Occipital lobe (tissue), 3 donors: ENCODE results near the gene CD37. TPM values are rescaled to one million over a fixed set of nuclear protein-coding genes. Genes with fewer than 3 reads are reported as not detected.

Experiments
- DNase-seq: peaks from one replicate; lab custom pipeline; 2025; lab: John Stamatoyannopoulos, UW
- small RNA-seq: library from RNA; depleted of rRNA; stranded (forward); fragments of <200 nt; gene quantifications from one replicate; pipeline ENCODE3, GENCODE V24; 2014
- total RNA-seq: library from RNA; depleted of rRNA; stranded (reverse); fragments of >200 nt; gene quantifications from one replicate; pipeline ENCODE4 v1.2.3, GENCODE V29; 2014

The CD37 gene
- total RNA-seq, 1 donor from 2014 or later, result 1.1 TPM

GRCh38 chr19:49378512-49378911, 43.3 kb downstream of the CD37 start:
- DNase-seq, result no peak

DNA sequence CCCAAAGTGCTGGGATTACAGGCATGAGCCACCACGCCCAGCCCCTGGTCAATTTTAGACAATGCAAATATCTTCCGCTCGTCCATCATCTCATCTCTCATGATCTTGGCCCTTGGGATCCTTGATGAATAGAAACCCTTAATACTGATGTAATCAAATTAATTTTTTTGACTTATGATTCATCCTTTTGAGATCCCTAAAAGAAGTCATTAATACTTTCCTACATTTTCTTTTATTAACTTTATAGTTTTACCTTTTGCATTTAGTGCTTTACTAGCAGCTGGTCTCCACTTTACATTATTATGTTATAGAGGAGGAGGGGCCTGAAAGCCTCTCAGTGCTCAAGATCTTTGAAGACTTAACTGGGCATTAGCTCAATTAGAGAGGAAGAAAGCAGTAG, 45.2 kb downstream of the CD37 start:
- DNase-seq, result no peak

- DNase-seq, result no peak
Observed at GRCh38 chr19:49382639-49383038, 47.4 kb downstream of the CD37 start.

DNA sequence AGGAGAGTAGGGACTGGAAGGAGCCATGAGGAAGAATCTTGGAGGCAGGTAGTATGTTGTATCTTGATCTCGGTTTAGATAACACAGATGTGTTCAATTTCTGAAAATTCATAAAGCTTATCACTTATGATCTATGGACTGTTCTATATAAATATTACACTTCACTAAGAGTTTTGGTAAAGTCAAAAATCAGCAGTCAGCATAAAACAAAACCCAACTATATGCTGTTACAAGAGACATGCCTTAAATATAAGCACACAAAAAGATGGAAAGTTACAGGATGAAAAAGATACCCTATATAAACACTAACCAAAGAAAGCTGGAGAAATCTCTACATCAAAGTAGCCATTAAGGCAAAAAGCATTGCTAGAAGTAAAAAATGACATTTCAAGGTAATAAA, 48.4 kb downstream of the CD37 start:
- DNase-seq, result no peak

DNA sequence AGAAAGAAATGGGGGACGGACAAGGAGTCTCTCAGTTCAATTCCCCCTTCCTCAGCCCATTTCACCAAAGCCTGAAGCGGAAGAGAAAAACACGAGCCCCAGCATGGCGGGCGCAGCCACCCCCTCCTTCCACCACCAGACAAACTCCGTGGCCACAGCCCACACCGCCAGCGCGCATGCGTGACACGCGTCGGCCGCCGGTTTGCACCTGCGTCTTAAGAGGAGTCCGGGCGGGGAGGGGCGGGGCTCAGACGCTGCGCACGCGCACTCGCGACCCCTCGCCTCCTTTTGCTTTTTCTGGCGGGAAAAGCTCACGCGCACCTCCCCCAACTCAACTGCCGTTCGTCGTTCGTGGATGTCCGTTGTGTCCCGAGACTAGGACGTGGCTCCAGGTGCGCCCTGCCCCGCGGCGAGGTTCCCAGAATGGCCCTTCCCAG, 52.7 kb downstream of the CD37 start, which contains the start of gene KASH5:
TSS of gene KASH5 (plus strand) at position 314 of the 437 bp plus-strand sequence. CDS start 2,635 bp downstream, outside the sequence.
- no peak for DNase-seq

DNA sequence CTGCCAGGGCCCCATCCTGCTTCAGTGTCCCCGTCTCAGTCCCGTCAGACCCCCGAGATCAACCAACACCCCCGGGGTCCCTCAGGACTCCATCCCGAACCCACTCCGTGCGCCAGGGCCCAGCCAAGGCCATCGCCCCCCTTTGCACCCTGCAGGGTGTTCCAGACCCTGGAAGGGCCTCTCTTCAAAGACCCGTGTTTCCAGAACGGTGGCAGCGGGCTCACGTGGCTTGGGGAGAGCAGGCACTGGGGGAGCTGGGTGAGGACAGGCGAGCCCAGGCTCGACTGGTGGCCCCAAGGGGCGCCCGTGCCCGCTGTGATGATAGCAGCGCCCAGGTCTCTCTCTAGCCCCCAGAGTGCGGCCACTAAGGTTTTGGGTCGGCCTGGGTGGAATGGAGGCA, 54.2 kb downstream of the CD37 start:
- no peak for DNase-seq

Small RNA genes within 50 kb of the gene (small RNA-seq; reads per million reads assigned to genes)
- gene MIR4324, result not detected

Other genes starting within 250 kb of the CD37 start
- gene SNRNP70, start 250.0 kb upstream of the CD37 start, total RNA-seq, result 112 TPM
- gene LIN7B, start 221.0 kb upstream of the CD37 start, total RNA-seq, result 28.7 TPM
- 0.47 TPM for gene C19orf73, start 216.3 kb upstream of the CD37 start, total RNA-seq
- gene PPFIA3, start 215.9 kb upstream of the CD37 start, total RNA-seq, result 35.9 TPM
- gene HRC, start 180.0 kb upstream of the CD37 start, total RNA-seq, result 0.47 TPM
- 4.7 TPM for gene TRPM4, start 177.6 kb upstream of the CD37 start, total RNA-seq
- gene SLC6A16, start 10.2 kb upstream of the CD37 start, total RNA-seq, result not detected
- 10.0 TPM for gene TEAD2, start 27.0 kb downstream of the CD37 start, total RNA-seq
- gene DKKL1, start 28.5 kb downstream of the CD37 start, total RNA-seq, result 2.2 TPM
- not detected for gene KASH5, start 52.8 kb downstream of the CD37 start, total RNA-seq
- gene PTH2, start 88.0 kb downstream of the CD37 start, total RNA-seq, result not detected
- not detected for gene GFY, start 90.0 kb downstream of the CD37 start, total RNA-seq
- gene SLC17A7, start 106.1 kb downstream of the CD37 start, total RNA-seq, result 34.6 TPM
- 58.0 TPM for gene PIH1D1, start 116.4 kb downstream of the CD37 start, total RNA-seq
- 8.0 TPM for gene ALDH16A1, start 117.8 kb downstream of the CD37 start, total RNA-seq
- gene FLT3LG, start 138.8 kb downstream of the CD37 start, total RNA-seq, result not detected
- 2,203 TPM for gene RPL13A, start 152.2 kb downstream of the CD37 start, total RNA-seq
- gene RPS11, start 161.0 kb downstream of the CD37 start, total RNA-seq, result 3,859 TPM
- gene FCGRT, start 177.3 kb downstream of the CD37 start, total RNA-seq, result 12.9 TPM
- gene RCN3, start 192.6 kb downstream of the CD37 start, total RNA-seq, result 2.3 TPM
- gene NOSIP, start 245.2 kb downstream of the CD37 start, total RNA-seq, result 22.8 TPM
- 0.31 TPM for gene PRRG2, start 245.9 kb downstream of the CD37 start, total RNA-seq